HG02798 (cell line): ENCODE results near the gene MORN1.

Experiments used
- ATAC-seq: cut with Tn5 transposase; IDR thresholded peaks from one replicate; pipeline ENCODE4 v1.9.1; 2021; ENCODE audit warnings: mild to moderate bottlenecking; ENCODE audit not compliant: unreplicated experiment, poor library complexity

Gene MORN1

DNA sequence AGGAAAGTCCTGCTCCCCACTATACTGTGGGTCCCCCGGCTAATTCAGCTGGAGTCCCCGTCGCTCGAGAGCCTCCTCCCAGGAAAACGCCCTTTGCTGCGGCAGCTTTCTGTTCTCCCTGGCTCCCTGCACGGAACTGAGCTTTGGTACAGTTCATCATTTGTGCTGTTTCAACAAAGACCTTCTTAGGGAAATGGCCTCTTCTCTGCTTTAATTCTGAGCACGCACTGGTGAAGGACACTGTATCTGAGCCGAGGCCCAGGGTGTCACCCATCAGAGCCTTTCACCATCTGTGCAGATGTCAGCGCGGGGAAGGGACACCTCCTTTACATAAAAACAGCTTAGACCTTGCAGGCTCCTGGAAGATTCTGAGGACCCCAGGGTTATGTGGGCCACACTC lies 34.5 kb upstream of the MORN1 start:
- ATAC-seq: no peak

DNA sequence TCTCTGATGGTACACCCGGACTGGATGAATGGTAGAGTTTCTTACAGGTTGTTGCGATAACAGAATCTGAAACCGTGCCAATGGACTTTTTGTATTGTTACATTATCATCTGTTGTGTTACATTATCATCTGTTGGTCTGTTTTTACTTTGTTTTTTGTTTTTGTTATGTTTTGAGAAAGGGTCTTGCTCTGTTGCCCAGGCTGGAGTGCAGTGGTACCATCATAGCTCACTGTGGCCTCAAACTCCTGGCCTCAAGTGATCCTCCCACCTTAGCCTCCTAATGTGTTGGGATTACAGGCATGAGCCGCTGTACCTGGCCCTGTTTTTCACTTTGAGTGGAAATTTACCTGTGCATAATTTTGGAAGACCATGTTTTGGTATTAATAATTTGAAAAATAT lies 31.2 kb upstream of the MORN1 start:
- ATAC-seq: no peak

DNA sequence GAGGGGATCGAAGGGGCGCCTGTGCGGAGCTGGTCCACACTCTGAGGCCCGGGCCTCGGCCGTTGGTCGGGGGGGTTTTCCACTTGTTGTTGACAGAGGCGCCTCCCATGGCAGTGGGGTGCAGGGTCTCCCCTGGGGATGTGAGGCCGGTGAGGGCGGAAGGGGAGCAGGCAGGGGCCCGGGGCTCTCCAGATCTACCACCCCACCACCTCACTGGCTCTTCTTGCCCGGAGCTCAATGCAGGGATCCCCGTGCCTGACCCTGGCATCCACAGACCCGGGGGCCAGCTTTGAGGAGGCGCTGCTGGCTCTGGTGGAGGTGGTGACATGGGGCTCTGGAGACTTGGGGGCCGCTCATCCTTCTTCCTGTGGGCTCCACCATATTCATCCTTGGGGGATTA lies 28.1 kb upstream of the MORN1 start:
- no peak for ATAC-seq

DNA sequence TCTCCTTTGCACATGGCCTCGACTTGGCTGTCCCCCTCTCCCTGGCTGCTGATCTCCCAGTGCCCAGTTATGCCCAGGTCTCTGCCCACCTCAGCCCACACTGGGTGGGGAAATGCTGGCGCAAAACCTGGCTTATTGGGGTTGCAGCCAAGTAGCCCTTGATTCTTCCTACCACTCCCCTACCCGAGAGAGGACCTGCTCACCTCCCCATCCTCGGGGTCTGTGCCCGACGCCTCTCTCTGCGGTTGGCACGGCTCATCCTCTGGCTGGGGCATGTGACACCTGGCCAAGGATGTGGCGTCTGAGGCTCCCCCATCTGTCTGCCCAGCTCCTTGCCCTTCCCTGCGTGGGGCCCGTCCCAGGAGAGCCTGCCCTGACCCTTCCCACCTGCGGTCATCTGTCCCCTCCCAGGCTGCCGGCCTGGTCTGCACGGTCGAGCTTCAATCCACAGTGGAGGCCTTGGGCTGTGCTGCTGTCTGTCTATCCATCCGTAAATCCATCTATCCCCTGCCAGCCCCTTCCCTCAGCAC lies 27.5 kb upstream of the MORN1 start:
- no peak for ATAC-seq

DNA sequence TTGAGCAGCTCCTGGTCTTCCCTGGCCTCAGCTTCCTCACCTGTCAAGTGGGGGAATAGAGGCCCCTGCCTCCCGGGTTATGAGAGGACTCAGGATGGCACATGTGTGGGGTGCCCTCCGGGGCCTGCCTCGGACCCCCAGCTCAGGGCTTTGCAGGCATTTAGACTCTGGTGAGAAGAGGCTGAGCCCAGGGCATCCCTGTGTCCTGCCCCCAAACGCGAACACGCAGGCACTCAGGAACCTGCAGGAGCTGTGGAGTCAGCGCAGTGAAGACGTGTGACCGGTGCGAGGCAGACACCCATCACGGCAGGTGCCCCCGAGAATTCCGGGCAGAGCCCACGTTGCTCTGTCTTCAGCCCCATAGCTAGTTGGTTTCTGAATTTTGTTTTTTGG lies 26.5 kb upstream of the MORN1 start:
- no peak for ATAC-seq

DNA sequence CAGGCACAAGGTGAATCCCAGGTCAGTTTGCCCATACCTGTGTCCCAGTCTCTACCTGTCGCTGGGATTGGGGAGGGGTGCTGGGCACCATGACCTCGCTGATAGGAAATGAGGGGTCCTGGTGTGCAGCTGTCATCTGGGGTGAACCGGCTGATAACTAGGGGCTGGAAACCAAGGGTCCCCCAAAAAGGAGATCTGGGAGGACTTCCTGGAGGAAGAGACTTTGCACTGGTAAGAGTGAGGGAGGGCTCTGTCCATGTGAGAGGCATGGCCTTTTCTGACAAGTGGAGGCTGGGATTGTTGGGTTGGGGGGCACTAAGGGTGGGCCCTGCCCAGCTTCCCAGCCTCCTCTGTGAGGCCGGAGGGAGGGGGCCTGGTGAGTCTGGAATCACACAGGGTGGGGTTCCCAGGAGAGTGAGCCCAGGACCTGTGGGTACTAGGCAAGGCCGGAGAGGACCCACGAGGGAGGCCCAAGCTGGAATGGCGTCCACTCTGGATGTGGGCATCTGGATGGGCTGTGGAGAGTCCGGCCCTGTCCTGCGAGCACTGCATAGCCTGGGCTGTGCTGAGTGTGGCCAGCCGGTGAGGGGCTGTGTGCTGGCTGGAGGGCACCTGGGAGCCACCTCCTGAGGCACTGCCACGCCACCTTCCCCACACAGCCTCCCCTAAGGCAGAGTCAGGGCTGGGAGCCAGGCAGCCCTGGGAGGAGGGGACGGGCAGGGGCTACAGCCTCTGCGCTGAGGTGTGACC lies 25.9 kb upstream of the MORN1 start:
- no peak for ATAC-seq

DNA sequence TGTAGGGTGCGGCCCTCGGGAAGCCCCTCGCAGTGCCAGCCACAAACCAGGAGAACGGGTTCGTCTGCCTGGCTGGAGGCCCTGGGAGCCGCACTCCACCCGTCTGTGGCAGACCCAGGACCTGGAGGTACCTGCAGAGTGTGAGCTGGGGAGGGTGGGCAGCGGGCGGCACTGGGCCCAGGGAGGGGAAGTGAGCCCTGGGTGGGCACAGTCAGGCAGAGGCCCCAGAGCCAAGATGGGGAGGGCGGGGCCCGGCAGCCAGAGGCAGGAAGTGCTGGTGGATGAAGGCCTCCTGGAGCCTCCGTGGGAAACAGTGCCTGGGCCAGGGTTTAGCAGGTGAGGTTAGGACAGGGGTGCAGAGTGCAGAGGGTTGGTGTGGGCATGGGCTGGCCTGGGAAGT lies 25.0 kb upstream of the MORN1 start:
- ATAC-seq: no peak

DNA sequence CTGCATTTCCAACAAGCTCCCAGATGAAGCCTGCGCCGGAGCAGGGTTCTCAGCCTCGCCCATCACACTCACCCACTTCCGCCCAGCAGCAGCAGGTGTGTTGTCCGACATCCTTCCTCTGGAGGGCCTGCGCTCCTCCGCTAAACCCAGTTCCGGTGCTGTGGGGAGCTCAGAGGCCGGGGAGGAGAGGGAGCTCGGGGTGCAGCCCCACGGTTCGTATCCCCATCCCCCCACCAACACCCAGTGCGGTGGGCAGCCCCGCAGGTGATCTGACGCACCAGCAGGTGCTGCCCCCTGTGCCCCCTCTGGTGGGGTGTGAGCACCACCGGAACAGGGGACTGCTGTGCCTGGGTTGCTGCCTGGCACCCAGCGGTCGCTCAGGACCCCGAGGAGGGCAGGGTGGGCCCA lies 24.5 kb upstream of the MORN1 start:
- ATAC-seq: no peak

DNA sequence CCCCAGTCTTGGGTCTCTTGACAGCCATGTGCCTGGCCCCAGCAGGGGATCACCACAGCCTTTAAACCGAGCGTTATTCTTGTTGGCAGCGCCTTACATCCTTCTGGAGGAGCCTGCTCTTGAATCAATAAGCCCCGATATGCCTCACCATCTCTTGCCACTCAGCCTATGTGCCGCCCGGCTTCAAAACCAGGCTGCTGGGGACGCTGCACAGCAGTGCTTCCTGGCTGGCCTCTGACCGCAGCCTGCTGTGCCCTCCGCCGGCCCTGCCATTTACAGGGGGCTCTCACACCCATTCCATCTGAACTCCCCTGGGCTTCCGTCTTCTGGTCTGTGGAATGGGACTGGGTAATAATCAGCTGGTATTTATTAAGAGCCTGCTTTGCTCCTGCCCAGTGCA lies 24.0 kb upstream of the MORN1 start:
- no peak for ATAC-seq

DNA sequence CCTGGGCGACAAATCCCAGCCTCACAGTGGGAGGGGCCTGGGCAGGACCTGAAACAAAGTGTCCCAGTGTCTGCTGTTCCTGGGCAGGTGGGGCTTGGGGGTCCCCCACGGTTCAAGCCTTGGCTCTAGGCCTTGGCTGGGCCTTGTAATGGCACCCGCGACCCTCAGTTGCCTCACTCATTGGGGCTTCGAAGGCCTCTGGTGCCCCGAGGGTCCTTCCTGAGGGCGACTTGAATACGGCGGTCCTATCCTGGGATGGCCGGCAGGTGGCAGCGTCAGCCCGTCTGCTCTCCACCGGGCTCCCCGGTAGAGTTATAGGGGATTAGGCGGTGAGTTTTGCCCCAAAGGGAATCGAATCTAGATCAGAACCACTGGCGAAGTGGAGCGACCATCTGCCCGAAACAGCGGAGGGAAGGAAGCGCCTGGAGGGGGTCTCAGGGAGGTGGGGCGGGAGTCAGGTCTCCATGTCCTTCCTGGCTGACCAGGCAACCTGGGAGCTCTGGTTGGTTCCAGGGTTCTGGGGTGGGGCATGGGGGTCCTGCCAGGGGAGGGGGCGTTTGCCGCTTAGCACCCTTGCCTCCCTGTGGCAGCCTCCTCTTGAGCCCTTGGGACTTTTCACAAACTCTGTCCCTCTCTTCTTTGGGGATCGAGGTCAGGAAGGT lies 23.1 kb upstream of the MORN1 start:
- ATAC-seq: no peak

DNA sequence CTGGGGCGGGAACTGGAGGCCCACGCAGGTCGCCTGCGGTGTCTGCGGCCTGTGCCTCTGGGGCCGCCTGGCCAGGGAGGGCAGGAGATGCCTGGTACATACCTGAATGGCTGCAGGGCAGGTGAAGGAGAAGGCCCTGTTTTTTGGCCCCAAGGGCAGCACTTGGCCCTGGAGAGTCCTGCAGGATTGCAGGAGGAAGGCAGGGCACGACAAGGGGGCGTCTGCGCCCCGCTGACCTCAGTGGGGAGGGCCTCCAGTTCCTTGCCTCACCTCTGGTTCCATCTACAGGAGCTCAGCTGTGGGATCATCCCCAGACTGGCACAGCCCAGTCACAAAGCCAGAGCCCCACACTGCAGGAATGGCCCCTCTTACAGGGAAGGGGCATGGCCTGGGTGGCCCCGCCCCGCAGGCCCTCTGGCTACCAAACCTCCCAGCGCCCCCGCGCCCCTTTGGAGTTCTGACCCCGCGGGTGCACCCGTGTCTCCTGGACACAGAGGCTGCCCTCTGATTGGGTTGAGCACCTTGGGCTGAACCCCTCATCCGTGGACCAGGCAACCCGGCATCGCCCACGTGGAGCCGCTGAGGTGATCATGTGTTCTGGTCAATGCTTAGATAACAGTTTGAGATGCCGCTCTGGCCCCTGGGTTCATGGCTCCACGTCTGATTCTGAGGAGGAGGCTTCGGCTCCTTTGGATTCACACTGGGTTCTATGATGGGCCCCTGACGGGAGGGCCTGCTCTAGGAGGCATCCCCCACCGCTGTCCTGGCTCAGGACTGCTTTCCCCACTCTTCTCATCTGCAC lies 22.3 kb upstream of the MORN1 start:
- ATAC-seq: no peak

DNA sequence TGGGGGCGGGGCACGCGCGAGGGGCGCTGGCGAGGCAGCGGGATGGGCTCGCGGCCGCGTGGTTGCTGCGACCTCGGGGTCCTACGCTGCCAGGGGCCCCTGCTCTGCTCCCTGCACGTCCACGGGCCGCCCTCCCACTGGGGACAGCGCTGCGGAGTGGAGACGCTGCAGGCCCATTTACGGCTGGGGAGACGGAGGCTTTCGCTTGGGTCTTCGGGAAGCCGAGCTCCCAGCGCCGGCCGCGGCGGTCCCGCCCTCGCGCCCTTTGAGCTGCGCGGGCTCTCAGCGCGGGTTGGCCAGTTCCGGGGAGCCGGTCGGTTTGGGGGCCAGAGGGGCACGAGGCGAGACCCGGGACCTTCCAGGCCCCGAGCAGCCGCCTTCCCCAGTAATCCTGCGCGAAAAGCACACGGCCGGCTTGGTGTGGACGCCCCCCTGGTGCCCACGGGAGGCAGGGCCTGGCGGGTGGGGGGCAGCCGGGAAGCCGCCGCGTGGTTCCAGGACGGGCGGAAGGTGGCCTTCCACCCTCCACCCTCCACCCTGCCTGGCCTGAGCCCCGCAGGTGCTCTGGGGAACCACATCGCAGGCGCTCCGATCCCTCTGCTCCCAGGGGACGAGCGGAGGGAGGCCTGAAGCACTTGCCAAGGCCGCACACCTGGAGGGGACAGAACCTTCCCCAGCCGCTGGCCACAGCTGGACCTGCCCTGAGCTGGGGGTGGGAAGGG lies 21.6 kb upstream of the MORN1 start:
- ATAC-seq: peak; percentile 15

DNA sequence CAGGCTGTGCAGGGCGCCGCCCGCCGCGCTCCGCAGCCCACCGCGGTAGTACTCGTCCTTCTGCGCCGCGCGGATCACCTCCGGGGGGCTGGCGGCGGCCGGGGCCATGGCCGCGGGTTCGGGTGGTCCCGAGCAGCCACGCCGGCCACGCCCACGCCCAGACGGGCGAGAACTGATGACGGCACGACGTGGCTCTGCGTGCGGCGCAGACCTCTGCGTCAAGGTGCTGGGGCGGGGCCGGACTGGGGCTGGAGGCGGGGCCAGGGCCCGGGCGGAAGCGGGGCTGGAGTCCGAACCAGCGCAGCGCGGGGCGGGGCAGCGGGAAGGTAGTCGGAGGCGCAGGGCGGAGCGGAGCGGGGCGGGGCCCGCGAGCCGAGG lies 21.0 kb upstream of the MORN1 start, which contains the start of gene PEX10:
Gene PEX10 (minus strand): TSS at position 170 of the 378 bp plus-strand sequence. CDS start 62 bp downstream, at position 108.
- peak; percentile 92 for ATAC-seq

DNA sequence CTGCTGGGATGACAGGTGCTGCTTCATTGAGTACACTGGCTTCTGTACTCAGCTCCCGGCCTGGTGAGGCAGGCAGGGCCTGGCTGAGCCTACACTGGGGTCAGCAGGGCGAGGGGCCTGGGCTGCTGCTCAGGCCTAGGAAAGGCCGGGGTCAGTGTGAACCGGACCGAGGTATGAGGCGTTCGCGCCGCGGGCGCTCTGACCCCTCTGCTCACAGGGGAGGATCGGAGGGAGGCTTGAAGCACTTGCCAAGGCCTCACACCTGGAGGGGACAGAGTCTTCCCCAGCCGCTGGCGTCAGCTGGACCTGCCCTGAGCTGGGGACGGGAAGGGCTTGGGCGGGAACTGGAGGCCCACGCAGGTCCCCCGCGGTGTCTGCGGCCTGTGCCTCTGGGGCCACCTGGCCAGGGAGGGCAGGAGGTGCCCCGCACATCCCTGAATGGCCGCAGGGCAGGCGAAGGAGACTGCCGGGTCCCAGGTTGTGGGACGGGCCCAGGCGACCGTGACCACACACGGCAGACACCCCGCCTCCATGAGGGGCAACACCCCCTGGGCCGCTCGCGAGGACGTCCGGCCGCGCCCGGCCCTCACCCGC lies 20.5 kb upstream of the MORN1 start:
- ATAC-seq: peak; percentile 38

DNA sequence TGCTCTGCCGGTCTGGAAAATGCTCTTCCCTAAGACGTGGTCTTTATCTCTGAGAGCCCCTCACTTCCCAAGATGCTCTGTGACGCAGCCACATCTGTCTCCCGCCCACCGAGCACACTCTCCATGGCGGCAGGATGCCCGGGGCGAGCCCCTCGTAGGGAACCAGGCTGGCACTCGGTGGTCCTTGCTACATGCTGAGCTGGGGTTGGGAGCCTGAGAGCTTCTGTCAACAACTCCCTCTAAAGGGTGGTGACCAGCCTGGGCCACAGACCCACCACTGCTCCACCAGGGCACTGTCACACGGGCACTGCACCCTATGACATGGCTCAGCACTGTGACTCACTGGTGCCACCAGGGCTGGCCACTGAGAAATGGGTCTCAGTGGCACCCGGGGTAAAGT lies 18.4 kb upstream of the MORN1 start:
- ATAC-seq: no peak

DNA sequence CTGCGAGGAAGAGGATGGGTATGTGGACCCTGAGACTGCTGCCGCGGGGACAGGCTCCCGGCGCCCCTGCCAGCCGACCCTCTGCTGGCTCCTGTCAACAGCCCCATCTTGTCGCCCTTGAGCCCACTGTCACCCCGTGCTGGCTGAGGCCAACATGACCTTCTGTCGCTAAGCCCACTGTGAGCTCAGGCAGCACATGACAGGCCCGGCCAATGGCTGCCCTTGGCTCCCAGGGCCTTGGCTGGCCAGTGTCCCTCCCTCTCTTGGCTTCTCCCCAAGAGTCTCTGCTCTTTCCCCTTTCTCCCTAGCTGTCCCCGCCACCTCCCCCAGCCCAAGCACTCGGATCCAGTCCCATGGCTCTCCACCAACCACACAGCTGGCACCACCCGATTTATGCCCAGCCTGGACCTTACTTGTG lies 17.5 kb upstream of the MORN1 start:
- no peak for ATAC-seq

DNA sequence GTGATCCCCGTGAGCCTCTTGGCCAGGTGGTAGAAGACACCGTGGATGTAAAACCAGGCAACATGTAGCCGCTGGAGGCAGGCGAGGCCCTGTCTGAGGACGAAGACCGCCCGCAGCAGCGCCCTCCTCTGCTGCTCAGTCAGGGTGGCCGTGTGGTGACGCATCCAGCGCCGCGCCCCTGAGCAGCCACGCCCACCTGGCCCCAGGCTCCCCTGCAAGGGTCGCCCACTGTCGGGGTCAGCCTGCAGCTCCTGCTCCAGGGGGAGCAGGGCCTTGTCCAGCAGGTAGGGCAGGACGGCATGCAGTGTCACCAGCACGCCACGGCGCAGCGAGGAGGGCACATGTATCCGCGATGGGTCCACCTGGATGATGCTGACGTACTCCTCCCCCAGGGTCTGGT lies 17.1 kb upstream of the MORN1 start:
- ATAC-seq: no peak

DNA sequence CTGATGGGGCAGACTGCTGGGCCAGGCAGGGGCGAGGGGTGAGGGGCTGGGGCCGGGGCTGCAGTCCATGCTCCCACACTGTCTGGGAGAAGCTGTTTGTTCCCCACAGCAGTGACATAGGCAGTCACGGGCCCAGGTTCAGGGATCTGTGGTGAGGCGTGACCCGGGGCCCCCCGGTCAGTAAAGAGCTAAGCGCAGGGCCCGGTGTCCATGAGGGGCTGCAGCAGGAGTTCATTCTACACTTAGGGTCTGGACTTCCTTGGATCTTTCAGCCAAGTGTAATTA lies 16.6 kb upstream of the MORN1 start:
- ATAC-seq: no peak

DNA sequence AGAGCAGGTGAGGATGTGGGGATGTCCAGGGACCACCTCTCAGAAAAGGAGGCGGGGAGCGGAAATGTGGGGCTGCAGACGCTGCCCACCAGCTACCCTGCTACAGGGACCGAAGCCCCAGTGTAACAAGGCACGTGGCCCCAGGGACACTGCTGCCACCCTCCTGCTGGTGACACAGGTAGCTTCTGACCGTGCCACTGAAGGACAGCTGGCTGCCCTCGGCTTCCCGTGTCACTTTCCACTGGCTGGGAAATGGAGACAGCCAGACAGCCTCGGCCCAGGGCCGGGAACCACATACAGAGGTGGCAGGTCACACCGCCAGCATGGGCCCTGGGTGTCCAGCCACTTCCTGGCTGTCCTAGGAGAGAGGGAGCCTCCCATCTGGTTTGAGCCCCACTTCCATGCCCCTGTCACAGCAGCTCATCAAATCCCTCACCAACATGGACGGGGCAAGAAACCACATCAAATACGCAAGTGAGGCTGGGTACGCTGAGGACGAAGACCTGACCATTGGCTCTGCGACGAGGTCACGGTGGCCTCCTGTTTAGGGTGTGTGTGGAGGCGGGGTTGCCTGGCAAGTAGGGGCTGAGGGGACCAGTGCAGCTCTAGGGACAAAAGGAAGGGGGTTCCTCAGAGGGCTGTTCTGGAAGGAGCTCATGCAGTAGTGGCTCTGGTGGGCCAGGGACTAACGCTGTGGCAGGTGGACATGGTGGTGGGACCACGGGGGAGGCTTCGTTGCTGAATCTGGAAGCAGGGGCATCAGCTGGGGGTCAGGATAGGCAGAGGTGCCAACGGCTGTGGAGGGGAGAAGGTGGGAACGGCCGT lies 16.0 kb upstream of the MORN1 start:
- ATAC-seq: no peak
